HG03064 (cell line): Measurements from ENCODE around the gene TMA16.
A peak's percentile ranks its signal among the peaks of the same experiment; 100 is the strongest.
"Not testable (repeated sequence)": the region's sequence is repeated elsewhere in the genome, so short reads cannot be mapped to it uniquely, and the experiment has no call there.

Experiments
- ATAC-seq: cut with Tn5 transposase; IDR thresholded peaks from one replicate; pipeline ENCODE4 v1.9.1; 2021; ENCODE audit warnings: low read depth; ENCODE audit not compliant: unreplicated experiment

Gene TMA16

GRCh38 chr4:163494360-163495241 is at the start of gene TMA16:
TSS of gene TMA16 (plus strand) at chr4:163494690. CDS start at chr4:163494802, 112 bp downstream.
- peak; percentile 67 for ATAC-seq

GRCh38 chr4:163447023-163447422 is 47.5 kb upstream of the TMA16 start:
- ATAC-seq = not testable (repeated sequence)

GRCh38 chr4:163447481-163447880 is 47.0 kb upstream of the TMA16 start:
- no peak for ATAC-seq

GRCh38 chr4:163448540-163449203 is 45.8 kb upstream of the TMA16 start:
- ATAC-seq = no peak

- ATAC-seq = no peak
These were observed 31.9 kb upstream of the TMA16 start for GRCh38 chr4:163462556-163462955.

GRCh38 chr4:163467082-163467770 is 27.3 kb upstream of the TMA16 start:
- ATAC-seq = no peak

GRCh38 chr4:163470391-163470790 is 24.1 kb upstream of the TMA16 start:
- ATAC-seq = no peak

- ATAC-seq = no peak
These were observed 21.4 kb upstream of the TMA16 start for GRCh38 chr4:163473130-163473529.

- ATAC-seq = no peak
These were observed 20.9 kb upstream of the TMA16 start, which contains the start of gene TKTL2 for GRCh38 chr4:163473576-163473975. TSS of gene TKTL2 (minus strand) at chr4:163473754. CDS start at chr4:163473734, 20 bp downstream.

GRCh38 chr4:163474027-163474426 is 20.5 kb upstream of the TMA16 start:
- ATAC-seq = no peak

- ATAC-seq = no peak
These were observed 17.6 kb upstream of the TMA16 start for GRCh38 chr4:163476761-163477438.

GRCh38 chr4:163482190-163482589 is 12.3 kb upstream of the TMA16 start:
- peak; percentile 61 for ATAC-seq

- no peak for ATAC-seq
These were observed 9.6 kb upstream of the TMA16 start for GRCh38 chr4:163484906-163485305.

GRCh38 chr4:163485589-163485988 is 8.9 kb upstream of the TMA16 start:
- ATAC-seq = no peak

GRCh38 chr4:163486321-163486720 is 8.2 kb upstream of the TMA16 start:
- no peak for ATAC-seq

- ATAC-seq = no peak
These were observed 4.6 kb upstream of the TMA16 start for GRCh38 chr4:163489929-163490328.

GRCh38 chr4:163492951-163493504 is 1.5 kb upstream of the TMA16 start:
- no peak for ATAC-seq

- ATAC-seq = peak; percentile 7
These were observed 689 bp upstream of the TMA16 start for GRCh38 chr4:163493643-163494359.

GRCh38 chr4:163495900-163496299 is 1.4 kb downstream of the TMA16 start:
- peak; percentile 45 for ATAC-seq

- ATAC-seq = no peak
These were observed 6.1 kb downstream of the TMA16 start for GRCh38 chr4:163500586-163500985.
